Measurements from ENCODE around the gene SOAT2. TPM values are rescaled to one million over a fixed set of nuclear protein-coding genes. Genes with fewer than 3 reads are reported as not detected.
A peak's percentile ranks its signal among the peaks of the same experiment; 100 is the strongest.

SOAT2 gene
- total RNA-seq, 1 experiment from 2014 or later, result not detected

DNA sequence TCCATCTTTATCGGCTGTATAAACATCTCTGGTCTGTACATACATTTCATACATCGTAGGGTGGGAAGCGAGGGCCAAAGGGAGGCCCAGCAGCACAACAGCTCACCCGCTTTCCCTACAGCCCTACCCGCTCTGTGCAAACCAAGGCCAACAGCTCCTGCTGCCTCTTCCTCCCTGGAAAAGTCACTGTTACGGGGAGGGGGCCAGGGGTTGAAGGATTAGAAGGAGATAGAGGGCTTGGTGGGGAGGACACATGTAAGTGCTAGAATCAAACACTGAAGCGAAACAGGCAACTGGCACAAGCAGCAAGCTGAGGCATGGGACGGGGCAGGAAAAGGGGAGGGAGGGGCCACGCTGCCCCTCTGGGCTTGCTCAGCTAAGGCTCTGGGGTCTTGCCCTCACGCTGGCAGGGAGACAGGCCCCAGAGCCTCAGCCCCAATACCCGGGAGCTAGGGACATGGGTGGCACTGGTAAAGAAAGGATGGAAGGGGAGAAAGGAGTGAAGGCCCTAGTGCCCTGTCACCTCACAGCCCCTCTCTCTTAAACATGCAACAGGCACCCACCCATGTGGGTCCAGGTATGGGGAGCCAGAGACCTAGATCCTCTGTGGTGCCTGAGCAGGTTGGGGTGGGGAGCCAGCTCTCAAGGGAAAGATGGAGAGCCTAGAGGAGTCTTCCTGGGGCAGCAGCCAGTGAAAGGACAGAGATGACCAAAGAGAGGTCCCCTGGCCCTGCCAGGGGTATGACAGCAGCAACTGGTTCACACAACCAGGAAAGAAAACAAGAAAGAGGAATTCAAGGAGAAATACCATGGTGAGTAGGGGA, 38.5 kb upstream of the SOAT2 start:
- BruUV-seq (replicated peaks), result no TSS peak
- ChIA-PET CTCF (interaction anchor here (0.6 to 3.0 kb wide), 7 partner anchors 14 to 443 kb away, joined by 3 to 62 read pairs (median 5); partner anchors contain the start of genes IGFBP6 and SPRYD3), POLR2A (ENCODE audit: low non-redundant PET) (interaction anchor here (1.3 kb wide), 1 partner anchor 34 kb away, joined by 3 read pairs; no protein-coding TSS in a partner anchor)
- TF ChIP-seq, protein P1, sequence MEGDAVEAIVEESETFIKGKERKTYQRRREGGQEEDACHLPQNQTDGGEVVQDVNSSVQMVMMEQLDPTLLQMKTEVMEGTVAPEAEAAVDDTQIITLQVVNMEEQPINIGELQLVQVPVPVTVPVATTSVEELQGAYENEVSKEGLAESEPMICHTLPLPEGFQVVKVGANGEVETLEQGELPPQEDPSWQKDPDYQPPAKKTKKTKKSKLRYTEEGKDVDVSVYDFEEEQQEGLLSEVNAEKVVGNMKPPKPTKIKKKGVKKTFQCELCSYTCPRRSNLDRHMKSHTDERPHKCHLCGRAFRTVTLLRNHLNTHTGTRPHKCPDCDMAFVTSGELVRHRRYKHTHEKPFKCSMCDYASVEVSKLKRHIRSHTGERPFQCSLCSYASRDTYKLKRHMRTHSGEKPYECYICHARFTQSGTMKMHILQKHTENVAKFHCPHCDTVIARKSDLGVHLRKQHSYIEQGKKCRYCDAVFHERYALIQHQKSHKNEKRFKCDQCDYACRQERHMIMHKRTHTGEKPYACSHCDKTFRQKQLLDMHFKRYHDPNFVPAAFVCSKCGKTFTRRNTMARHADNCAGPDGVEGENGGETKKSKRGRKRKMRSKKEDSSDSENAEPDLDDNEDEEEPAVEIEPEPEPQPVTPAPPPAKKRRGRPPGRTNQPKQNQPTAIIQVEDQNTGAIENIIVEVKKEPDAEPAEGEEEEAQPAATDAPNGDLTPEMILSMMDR (conservative IDR thresholded peaks at IDR 0.05; ENCODE audit: low read depth, low read length), result no peak
- no peak for TF ChIP-seq EZH2 (IDR thresholded peaks at IDR 0.05; ENCODE audit: borderline replicate concordance, low read depth, low read length, poor library complexity, severe bottlenecking)
- no peak for DNase-seq (ENCODE audit: low spot score)
- H3K36me3 ChIP-seq (ENCODE audit: insufficient read depth, low read length, poor library complexity, severe bottlenecking), result peaks cover 13% of the 10 kb centered on the region
- H3K27me3 ChIP-seq (replicated peaks; ENCODE audit: insufficient read depth, low read depth, low read length, poor library complexity), result no peaks in the 10 kb centered on the region
- H3K27ac ChIP-seq (ENCODE audit: low read depth, low read length, poor library complexity, severe bottlenecking), result no peak overlapping the region
- no peaks in the 10 kb centered on the region for H3K4me1 ChIP-seq (ENCODE audit: insufficient read depth, low read length, poor library complexity, severe bottlenecking)
- H3K4me3 ChIP-seq (ENCODE audit: low read depth, low read length, poor library complexity, severe bottlenecking), result no peak overlapping the region
- H3K9me3 ChIP-seq (ENCODE audit: low read depth, low read length, poor library complexity, severe bottlenecking), result no peaks in the 10 kb centered on the region
- intact Hi-C loops (cut with micrococcal nuclease; ENCODE audit: unreplicated experiment), result loop anchor here (5.0 kb wide), 1 partner anchor 117 kb away; the partner anchor contains the start of genes CSAD and ZNF740

DNA sequence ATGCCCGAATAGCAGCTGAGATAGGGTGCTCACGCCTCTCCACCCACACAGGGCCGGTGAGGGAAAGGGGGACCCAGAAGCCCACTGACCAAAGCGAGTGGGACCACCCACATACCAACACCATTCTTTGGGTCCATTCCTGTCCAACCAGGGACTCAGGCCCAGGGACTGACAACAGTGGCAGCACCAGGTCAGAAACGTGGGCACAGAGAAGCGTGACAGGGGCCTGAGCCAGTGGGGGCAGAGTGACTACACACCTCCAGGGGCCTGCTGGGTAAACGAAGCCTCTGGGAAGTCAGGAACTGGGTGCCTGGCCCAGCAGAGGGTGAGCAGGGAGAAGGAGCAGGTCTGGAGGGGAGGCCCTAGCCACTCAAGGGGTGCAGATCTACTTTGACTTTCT, 37.8 kb upstream of the SOAT2 start:
- Histone ChIP-seq H3K4me1 (ENCODE audit: insufficient read depth, low read length, poor library complexity, severe bottlenecking) (no peaks in the 10 kb centered on the region), H3K27me3 (replicated peaks; ENCODE audit: insufficient read depth, low read depth, low read length, poor library complexity) (no peaks in the 10 kb centered on the region), H3K9me3 (ENCODE audit: low read depth, low read length, poor library complexity, severe bottlenecking) (no peaks in the 10 kb centered on the region), H3K36me3 (ENCODE audit: insufficient read depth, low read length, poor library complexity, severe bottlenecking) (peaks cover 13% of the 10 kb centered on the region), H3K4me3 (ENCODE audit: low read depth, low read length, poor library complexity, severe bottlenecking) (no peak overlapping the region), H3K27ac (ENCODE audit: low read depth, low read length, poor library complexity, severe bottlenecking) (no peak overlapping the region)
- TSS peak; percentile 45 for BruUV-seq (replicated peaks)
- no peak for TF ChIP-seq EZH2 (IDR thresholded peaks at IDR 0.05; ENCODE audit: borderline replicate concordance, low read depth, low read length, poor library complexity, severe bottlenecking)
- TF ChIP-seq, protein P1 (conservative IDR thresholded peaks at IDR 0.05; ENCODE audit: low read depth, low read length), result no peak
- POLR2A ChIA-PET (ENCODE audit: low non-redundant PET), result interaction anchor here (1.3 kb wide), 1 partner anchor 34 kb away, joined by 3 read pairs; no protein-coding TSS in a partner anchor
- CTCF ChIA-PET, result interaction anchor here (0.6 to 3.0 kb wide), 17 partner anchors 10 to 443 kb away, joined by 3 to 62 read pairs (median 5); partner anchors contain the start of genes AAAS, IGFBP6 and SPRYD3
- intact Hi-C loops (cut with micrococcal nuclease; ENCODE audit: unreplicated experiment), result loop anchor here (5.0 kb wide), 1 partner anchor 117 kb away; the partner anchor contains the start of genes CSAD and ZNF740
- DNase-seq (ENCODE audit: low spot score), result no peak

DNA sequence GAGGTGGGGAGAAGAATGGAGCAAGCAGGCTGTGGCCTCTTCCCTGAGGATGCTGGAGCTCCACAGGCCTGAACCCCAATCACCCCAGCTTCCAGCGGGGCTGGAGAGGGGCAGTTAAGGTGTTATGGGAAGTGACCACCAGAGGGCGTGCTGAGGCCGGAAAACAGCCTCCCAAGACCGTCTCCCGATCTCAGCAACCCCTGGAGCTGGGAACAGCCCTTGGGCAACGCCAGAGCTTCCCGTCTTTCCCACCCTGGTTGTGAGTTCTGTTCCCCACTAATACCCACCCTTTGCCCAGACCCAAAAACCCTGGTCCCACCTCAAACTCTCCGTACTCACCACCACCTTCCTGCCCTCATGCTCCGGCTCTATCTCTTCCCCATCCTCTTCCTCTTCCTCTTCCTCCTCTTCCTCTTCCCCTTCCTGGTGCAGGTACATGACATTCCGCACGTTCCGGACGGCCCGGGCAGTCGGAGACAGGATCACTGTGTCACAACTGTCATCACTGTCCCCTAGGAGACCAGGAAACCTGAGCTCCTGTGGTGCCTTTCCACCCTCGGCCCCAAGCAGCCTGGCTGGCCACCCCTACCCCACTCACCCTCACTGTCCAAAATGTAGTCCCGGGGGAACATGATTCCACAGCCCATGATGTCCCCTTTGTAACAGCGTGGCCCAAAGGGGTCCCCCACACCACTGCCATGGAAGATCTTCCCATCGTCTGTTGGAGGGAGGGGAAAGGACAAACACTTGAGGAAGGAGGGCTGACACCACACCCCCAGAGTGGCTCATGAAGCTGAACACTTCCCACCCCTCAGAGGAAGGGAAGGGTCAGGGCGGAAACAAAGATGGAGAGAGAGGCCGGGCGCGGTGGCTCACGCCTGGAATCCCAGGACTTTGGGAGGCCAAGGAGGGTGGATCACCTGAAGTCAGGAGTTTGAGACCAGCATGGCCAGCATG, 37.0 kb upstream of the SOAT2 start:
- no TSS peak for BruUV-seq (replicated peaks)
- Histone ChIP-seq H3K4me3 (ENCODE audit: low read depth, low read length, poor library complexity, severe bottlenecking) (no peak overlapping the region), H3K27me3 (replicated peaks; ENCODE audit: insufficient read depth, low read depth, low read length, poor library complexity) (no peaks in the 10 kb centered on the region), H3K27ac (ENCODE audit: low read depth, low read length, poor library complexity, severe bottlenecking) (no peak overlapping the region), H3K36me3 (ENCODE audit: insufficient read depth, low read length, poor library complexity, severe bottlenecking) (peaks cover 16% of the 10 kb centered on the region), H3K4me1 (ENCODE audit: insufficient read depth, low read length, poor library complexity, severe bottlenecking) (peaks cover 1% of the 10 kb centered on the region), H3K9me3 (ENCODE audit: low read depth, low read length, poor library complexity, severe bottlenecking) (no peaks in the 10 kb centered on the region)
- DNase-seq (ENCODE audit: low spot score), result peak; percentile 79
- CTCF ChIA-PET, result interaction anchor here (0.6 to 3.0 kb wide), 18 partner anchors 10 to 442 kb away, joined by 3 to 62 read pairs (median 4); partner anchors contain the start of genes AAAS, EIF4B, IGFBP6 and SPRYD3
- intact Hi-C loops (cut with micrococcal nuclease; ENCODE audit: unreplicated experiment), result loop anchor here (1.0 to 5.0 kb wide), 3 partner anchors 33 to 221 kb away; partner anchors contain the start of genes CSAD and ZNF740
- TF ChIP-seq, protein P1 (conservative IDR thresholded peaks at IDR 0.05; ENCODE audit: low read depth, low read length), result peak; percentile 86
- TF ChIP-seq EZH2 (IDR thresholded peaks at IDR 0.05; ENCODE audit: borderline replicate concordance, low read depth, low read length, poor library complexity, severe bottlenecking), result no peak
- POLR2A ChIA-PET (ENCODE audit: low non-redundant PET), result interaction anchor here (1.3 kb wide), 1 partner anchor 33 kb away, joined by 3 read pairs; no protein-coding TSS in a partner anchor
